Breast epithelium (tissue), 3 donors: ENCODE measurements around the gene TP53I13.

ENCODE experiments used
- POLR2A ChIP-seq: fragments of 450-650 bp; IDR thresholded peaks from one replicate; pipeline ENCODE4 v1.6.1; 2016; ENCODE audit warnings: antibody characterized with exemption, mild to moderate bottlenecking, moderate library complexity
- TF ChIP-seq, protein P1 (sequence below), 3 donors: fragments of 450-650 bp; IDR thresholded peaks; one replicate each; pipeline ENCODE4 v1.5.1; 2016 to 2017; ENCODE audit warnings: antibody characterized with exemption in 3 of 3, mild to moderate bottlenecking in 3 of 3, moderate library complexity in 3 of 3

DNA sequence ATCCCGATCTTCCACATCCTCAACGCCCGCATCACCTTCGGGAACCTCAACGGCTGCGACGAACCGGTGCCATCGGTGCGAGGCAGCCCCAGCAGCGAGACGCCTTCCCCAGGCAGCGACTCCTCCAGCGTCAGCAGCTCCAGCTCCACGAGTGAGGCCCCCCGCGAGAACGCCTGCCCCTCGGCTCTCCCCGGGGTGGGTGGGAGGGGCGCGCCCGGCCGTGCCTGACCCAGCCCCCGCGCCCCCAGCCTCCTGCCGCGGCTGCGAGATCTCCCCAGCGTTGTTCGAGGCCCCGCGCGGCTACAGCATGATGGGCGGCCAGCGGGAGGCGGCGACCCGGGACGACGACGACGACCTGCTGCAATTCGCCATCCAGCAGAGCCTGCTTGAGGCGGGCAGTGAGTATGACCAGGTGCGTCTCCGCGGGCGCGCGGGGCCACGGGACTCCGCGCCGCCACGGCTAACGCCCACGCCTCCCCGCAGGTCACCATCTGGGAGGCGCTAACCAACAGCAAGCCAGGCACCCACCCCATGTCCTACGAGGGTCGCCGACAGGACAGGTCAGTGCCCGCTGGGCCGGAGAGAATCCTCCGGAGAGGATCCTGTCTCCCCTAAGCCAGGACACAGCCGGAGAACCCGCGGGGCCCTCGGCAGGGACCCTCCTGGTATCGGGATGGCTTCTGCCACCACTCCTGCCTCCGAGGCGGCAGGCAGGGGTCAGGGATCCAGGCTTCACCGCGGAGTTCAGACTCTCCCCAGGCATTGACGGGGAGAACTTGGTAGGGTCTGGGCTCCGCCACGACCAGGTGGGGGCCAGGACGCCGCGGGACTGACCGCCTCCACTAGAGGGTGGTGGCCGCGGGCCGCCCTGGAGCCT lies 44.1 kb downstream of the TP53I13 start:
- TF ChIP-seq, protein P1, sequence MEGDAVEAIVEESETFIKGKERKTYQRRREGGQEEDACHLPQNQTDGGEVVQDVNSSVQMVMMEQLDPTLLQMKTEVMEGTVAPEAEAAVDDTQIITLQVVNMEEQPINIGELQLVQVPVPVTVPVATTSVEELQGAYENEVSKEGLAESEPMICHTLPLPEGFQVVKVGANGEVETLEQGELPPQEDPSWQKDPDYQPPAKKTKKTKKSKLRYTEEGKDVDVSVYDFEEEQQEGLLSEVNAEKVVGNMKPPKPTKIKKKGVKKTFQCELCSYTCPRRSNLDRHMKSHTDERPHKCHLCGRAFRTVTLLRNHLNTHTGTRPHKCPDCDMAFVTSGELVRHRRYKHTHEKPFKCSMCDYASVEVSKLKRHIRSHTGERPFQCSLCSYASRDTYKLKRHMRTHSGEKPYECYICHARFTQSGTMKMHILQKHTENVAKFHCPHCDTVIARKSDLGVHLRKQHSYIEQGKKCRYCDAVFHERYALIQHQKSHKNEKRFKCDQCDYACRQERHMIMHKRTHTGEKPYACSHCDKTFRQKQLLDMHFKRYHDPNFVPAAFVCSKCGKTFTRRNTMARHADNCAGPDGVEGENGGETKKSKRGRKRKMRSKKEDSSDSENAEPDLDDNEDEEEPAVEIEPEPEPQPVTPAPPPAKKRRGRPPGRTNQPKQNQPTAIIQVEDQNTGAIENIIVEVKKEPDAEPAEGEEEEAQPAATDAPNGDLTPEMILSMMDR (IDR thresholded peaks at IDR 0.05) = no peak
- TF ChIP-seq POLR2A = no peak
